IPS-20b (cell line): ENCODE results near the gene LONP1.
A peak's percentile ranks its signal among the peaks of the same experiment; 100 is the strongest.

Experiments used
- H3K27ac ChIP-seq: one replicate; pipeline ENCODE4 v1.5.1; 2013; ENCODE audit warnings: low read length
- H3K27me3 ChIP-seq: 2 replicates; pipeline ENCODE4 v1.6.1; 2013; ENCODE audit warnings: mild to moderate bottlenecking, low read length, inconsistent platforms; ENCODE audit not compliant: insufficient read depth
- H3K36me3 ChIP-seq: 2 replicates; pipeline ENCODE4 v1.6.1; 2013; ENCODE audit warnings: low read depth, mild to moderate bottlenecking, inconsistent platforms, low read length, moderate library complexity; ENCODE audit not compliant: insufficient read depth
- H3K4me1 ChIP-seq: 2 replicates; pipeline ENCODE4 v1.6.1; 2013; ENCODE audit warnings: mild to moderate bottlenecking, control low read depth, inconsistent platforms, low read length, moderate library complexity; ENCODE audit not compliant: insufficient read depth
- H3K4me3 ChIP-seq: 2 replicates; pipeline ENCODE4 v1.5.1; 2013; ENCODE audit warnings: mild to moderate bottlenecking, low read length, inconsistent platforms
- H3K9ac ChIP-seq: 2 replicates; pipeline ENCODE4 v1.6.1; 2013; ENCODE audit warnings: low read depth, mild to moderate bottlenecking, inconsistent platforms, low read length, moderate library complexity
- H3K9me3 ChIP-seq: 2 replicates; pipeline ENCODE4 v1.6.1; 2013; ENCODE audit warnings: mild to moderate bottlenecking, low read depth, low read length, inconsistent platforms; ENCODE audit not compliant: insufficient read depth

Gene LONP1

GRCh38 chr19:5696196-5697021 lies 23.5 kb downstream of the LONP1 start:
- no peaks in the 10 kb centered on the region for H3K4me1 ChIP-seq
- H3K36me3 ChIP-seq, result peaks cover 91% of the 10 kb centered on the region
- H3K27ac ChIP-seq, result no peak overlapping the region

GRCh38 chr19:5695649-5696195 lies 24.2 kb downstream of the LONP1 start:
- peaks cover 91% of the 10 kb centered on the region for H3K36me3 ChIP-seq
- H3K9ac ChIP-seq, result no peak overlapping the region
- H3K4me1 ChIP-seq, result no peaks in the 10 kb centered on the region
- no peak overlapping the region for H3K4me3 ChIP-seq
- H3K27ac ChIP-seq, result no peak overlapping the region
- no peaks in the 10 kb centered on the region for H3K27me3 ChIP-seq
- no peaks in the 10 kb centered on the region for H3K9me3 ChIP-seq

More at GRCh38 chr19:5696196-5697021, 23.5 kb downstream of the LONP1 start:
- Histone ChIP-seq H3K4me3 (no peak overlapping the region), H3K9me3 (no peaks in the 10 kb centered on the region), H3K9ac (no peak overlapping the region), H3K27me3 (no peaks in the 10 kb centered on the region)

GRCh38 chr19:5694956-5695648 lies 24.8 kb downstream of the LONP1 start:
- H3K4me1 ChIP-seq, result no peaks in the 10 kb centered on the region
- no peaks in the 10 kb centered on the region for H3K27me3 ChIP-seq
- no peak overlapping the region for H3K4me3 ChIP-seq
- no peaks in the 10 kb centered on the region for H3K9me3 ChIP-seq
- peaks cover 84% of the 10 kb centered on the region for H3K36me3 ChIP-seq
- H3K9ac ChIP-seq, result no peak overlapping the region
- no peak overlapping the region for H3K27ac ChIP-seq

GRCh38 chr19:5694167-5694955 lies 25.6 kb downstream of the LONP1 start:
- no peak overlapping the region for H3K9ac ChIP-seq
- H3K9me3 ChIP-seq, result no peaks in the 10 kb centered on the region
- H3K36me3 ChIP-seq, result peaks cover 78% of the 10 kb centered on the region
- H3K4me1 ChIP-seq, result no peaks in the 10 kb centered on the region
- H3K4me3 ChIP-seq, result no peak overlapping the region
- no peaks in the 10 kb centered on the region for H3K27me3 ChIP-seq
- no peak overlapping the region for H3K27ac ChIP-seq

GRCh38 chr19:5693195-5694166 lies 26.5 kb downstream of the LONP1 start:
- H3K27ac ChIP-seq, result no peak overlapping the region
- H3K9ac ChIP-seq, result no peak overlapping the region
- no peaks in the 10 kb centered on the region for H3K9me3 ChIP-seq
- H3K4me1 ChIP-seq, result no peaks in the 10 kb centered on the region
- no peaks in the 10 kb centered on the region for H3K27me3 ChIP-seq
- no peak overlapping the region for H3K4me3 ChIP-seq
- peaks cover 69% of the 10 kb centered on the region for H3K36me3 ChIP-seq

- H3K27me3 ChIP-seq, result no peaks in the 10 kb centered on the region
- no peaks in the 10 kb centered on the region for H3K4me1 ChIP-seq
- H3K36me3 ChIP-seq, result peaks cover 64% of the 10 kb centered on the region
- H3K27ac ChIP-seq, result no peak overlapping the region
- H3K9ac ChIP-seq, result 0 out of 2 replicates have a peak overlapping the region, but pooled peaks have one; percentile 8
- H3K4me3 ChIP-seq, result no peak overlapping the region
- no peaks in the 10 kb centered on the region for H3K9me3 ChIP-seq
Measured at GRCh38 chr19:5692723-5693194, 27.2 kb downstream of the LONP1 start.

- H3K27ac ChIP-seq, result no peak overlapping the region
- peaks cover 62% of the 10 kb centered on the region for H3K36me3 ChIP-seq
- H3K4me1 ChIP-seq, result no peaks in the 10 kb centered on the region
- no peaks in the 10 kb centered on the region for H3K9me3 ChIP-seq
- peak overlapping the region; percentile 98; the same call in 1 of the 2 replicates for H3K4me3 ChIP-seq
- H3K9ac ChIP-seq, result 0 out of 2 replicates have a peak overlapping the region, but pooled peaks have one; percentile 8
- no peaks in the 10 kb centered on the region for H3K27me3 ChIP-seq
Measured at GRCh38 chr19:5691822-5692722, 27.9 kb downstream of the LONP1 start.

- Histone ChIP-seq H3K9ac (peak overlapping the region; percentile 100), H3K36me3 (peaks cover 53% of the 10 kb centered on the region), H3K27ac (peak overlapping the region; percentile 98), H3K27me3 (no peaks in the 10 kb centered on the region), H3K9me3 (no peaks in the 10 kb centered on the region), H3K4me1 (no peaks in the 10 kb centered on the region; the same call in 1 of the 2 replicates), H3K4me3 (peak overlapping the region; percentile 98)
Measured at GRCh38 chr19:5690955-5691821, 28.8 kb downstream of the LONP1 start.

GRCh38 chr19:5690125-5690954 lies 29.6 kb downstream of the LONP1 start, which contains the start of gene RPL36:
Gene RPL36, plus strand, starts transcription at chr19:5690295. Its CDS starts 213 bp downstream, at chr19:5690508.
- no peaks in the 10 kb centered on the region; the same call in 1 of the 2 replicates for H3K4me1 ChIP-seq
- H3K36me3 ChIP-seq, result peaks cover 45% of the 10 kb centered on the region
- H3K9me3 ChIP-seq, result no peaks in the 10 kb centered on the region
- H3K27ac ChIP-seq, result peak within 1 kb of the TSS; percentile 98
- H3K4me3 ChIP-seq, result peak within 1 kb of the TSS; percentile 98
- H3K9ac ChIP-seq, result peak within 1 kb of the TSS; percentile 100
- no peaks in the 10 kb centered on the region for H3K27me3 ChIP-seq
